NCI-H1930 (cell line): ENCODE results near the gene MAGEA10.
"Not testable (repeated sequence)": the region's sequence is repeated elsewhere in the genome, so short reads cannot be mapped to it uniquely, and the experiment has no call there.

Source experiments
- DNase-seq, 2 experiments: peaks; one replicate each; lab custom pipeline; 2025; lab: John Stamatoyannopoulos, UW

Gene MAGEA10

DNA sequence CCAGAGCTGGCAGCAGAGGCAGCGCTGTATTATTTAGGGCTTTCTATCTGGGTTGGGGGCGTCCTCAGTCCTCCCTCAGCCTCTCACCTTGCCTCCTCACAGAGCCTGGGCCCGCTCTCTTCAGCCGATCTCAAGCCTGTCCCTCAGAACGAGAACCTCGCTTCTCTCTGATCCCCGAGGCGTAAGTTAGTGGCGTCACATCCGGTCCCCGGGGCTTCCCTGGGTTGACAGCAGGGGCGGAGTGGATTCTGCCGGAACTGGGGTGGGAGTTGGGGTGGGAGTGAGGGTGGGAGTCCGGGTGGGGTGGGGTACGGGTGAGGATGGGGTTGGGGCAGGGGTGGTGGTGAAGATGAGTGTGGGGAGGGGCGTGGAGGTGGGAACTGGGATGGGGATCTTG is at the start of gene MAGEA10:
TSS of gene MAGEA10 (minus strand) at position 190 of the 397 bp plus-strand sequence. CDS start 2,957 bp downstream, outside the sequence.
- DNase-seq = peak; percentile 39 to 43

DNA sequence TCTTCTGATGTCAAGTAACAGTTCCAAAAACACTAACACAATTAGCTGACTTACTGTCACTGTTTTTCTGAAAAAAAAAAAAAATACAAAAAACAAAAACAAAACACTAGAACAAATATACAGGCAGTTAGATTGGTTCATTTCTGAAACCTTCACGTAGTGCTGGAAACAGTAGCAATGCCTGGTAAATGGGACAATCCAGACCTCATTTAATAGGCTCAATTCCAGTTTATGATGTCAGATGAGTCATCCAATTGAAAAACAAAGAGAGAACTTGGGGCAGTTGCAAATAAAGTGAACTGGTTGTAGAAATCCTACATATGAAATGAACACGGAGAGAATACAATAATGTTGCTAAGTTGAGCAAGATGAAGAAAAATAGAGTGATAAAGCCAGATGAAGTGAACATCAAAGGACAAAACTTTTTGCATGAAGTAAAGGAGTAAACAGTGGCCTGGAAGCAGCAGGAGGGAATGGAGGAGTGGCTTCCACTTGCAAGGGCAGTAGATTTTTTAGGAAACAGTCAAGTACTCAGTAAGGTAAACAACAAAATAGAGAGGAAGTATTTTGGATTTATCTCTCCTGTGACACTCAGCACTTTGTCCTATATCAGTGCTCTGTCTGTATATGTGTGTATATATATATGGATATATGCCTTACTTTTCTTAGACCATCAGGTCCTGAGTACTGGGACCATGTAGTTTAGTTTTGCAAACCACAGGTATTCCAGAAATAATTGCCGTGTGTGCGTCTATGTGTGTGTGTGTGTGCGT is 39.3 kb upstream of the MAGEA10 start:
- DNase-seq = no peak

DNA sequence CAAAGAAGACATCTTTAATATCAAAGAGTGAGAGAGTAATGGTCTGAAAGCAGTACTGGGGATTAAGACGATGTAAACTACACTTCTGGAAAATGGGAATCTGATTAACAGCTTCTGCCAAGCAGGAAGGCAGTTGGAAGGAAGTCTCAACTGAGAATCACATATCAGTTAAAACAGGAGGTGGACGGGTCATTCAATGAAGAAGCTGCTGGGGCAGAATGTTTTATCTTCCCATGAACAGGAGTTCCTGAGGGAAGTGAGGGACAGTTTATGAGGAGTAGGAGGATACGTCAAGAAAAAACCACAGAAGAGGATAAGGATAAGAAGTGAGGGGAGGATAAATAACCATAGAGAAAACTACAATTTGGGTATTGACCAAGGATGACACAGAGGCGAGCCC is 38.7 kb upstream of the MAGEA10 start:
- DNase-seq = no peak

DNA sequence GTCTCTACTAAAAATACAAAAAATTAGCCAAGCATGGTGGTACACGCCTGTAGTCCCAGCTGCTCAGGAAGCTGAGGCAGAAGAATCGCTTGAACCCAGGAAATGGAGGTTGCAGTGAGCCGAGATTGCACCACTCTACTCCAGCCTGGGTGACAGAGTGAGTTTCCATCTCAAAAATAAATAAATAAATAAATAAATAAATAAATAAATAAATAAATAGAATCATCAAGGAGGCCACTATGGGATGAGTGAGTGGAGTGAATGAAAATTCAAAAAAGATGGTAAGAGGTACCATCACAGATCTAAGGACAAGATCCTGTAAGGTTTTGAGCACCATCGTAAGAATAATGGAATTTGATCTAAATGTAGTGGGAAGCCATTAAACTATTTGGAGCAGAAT is 37.5 kb upstream of the MAGEA10 start:
- DNase-seq = not testable (repeated sequence)

DNA sequence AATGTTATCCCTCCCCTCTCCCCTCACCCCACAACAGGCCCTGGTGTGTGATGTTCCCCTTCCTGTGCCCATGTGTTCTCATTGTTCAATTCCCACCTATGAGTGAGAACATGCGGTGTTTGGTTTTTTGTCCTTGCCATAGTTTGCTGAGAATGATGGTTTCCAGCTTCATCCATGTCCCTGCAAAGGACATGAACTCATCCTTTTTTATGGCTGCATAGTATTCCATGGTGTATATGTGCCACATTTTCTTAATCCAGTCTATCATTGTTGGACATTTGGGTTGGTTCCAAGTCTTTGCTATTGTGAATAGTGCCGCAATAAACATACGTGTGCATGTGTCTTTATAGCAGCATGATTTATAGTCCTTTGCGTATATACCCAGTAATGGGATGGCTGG is 35.5 kb upstream of the MAGEA10 start:
- DNase-seq = not testable (repeated sequence)

DNA sequence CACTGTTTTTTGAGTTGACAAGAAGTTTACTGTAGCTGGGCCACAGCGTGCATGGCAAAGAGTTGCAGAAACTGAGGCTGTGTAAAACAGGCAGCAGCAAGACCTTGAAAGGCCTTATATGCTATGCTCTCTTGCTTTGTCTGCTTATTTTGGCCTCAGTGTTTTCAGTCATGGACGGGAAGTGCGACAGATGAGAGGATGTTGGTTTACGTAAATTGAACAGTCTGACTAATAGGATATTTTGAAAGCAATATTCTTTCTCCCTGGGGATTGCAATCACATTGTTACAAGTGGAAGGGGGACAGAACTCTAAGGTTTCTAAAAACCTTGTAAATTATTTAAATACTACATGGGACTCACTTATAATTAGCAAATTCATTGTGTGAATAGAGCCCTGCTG is 32.2 kb upstream of the MAGEA10 start:
- no peak for DNase-seq

DNA sequence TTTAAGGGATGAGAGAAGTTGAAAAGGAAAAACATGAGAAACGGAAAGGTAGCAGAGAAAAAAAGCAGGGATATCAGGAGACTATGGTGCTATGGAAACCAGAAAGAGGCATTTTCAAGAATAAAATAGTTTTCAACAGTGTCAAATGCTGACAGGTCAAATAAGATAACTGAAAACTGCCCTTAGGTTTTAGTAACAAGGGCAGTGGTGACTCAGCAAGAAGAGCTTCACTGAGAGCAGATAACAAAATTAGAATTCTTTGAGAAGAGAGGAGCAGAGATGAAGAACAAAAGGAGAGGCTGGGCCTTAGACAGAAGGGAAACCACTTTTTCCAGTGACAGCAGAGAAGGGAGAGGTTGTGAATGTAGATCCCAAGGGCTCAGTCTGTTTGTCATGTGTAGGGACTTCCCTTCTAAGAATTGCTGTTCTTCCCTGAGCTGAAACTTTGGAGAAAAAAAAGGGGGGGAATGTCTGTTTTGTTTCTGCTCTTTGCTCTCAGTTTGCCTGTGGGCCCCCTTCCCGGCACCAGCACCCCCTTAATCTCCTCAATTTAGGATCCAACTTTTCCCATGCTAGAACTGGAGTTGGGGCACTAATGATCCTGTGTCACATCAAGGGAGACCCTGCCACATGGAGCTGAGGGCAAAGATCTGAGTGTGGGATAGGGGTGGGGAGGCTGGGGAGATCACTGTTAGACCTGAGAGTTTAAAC is 26.8 kb upstream of the MAGEA10 start:
- DNase-seq = no peak

DNA sequence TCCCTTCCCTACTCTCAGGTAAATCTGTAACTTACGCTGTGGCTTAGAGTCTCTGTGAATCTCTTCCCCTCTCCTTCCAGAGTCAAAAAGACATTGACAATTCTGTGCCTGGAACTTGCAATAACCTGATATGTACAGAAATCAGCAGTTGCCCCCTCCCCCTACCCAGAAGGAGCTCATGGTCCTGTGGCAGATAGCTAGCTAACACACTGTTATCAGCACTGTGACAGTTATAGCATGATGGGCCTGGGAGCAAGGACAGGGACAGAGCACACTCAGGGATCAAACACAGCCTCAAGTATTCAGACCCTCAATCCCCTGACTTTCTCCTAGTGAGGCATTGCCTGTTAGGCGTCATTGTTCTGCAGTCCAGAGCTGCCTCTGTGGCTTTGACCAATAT is 18.7 kb upstream of the MAGEA10 start:
- DNase-seq = no peak

DNA sequence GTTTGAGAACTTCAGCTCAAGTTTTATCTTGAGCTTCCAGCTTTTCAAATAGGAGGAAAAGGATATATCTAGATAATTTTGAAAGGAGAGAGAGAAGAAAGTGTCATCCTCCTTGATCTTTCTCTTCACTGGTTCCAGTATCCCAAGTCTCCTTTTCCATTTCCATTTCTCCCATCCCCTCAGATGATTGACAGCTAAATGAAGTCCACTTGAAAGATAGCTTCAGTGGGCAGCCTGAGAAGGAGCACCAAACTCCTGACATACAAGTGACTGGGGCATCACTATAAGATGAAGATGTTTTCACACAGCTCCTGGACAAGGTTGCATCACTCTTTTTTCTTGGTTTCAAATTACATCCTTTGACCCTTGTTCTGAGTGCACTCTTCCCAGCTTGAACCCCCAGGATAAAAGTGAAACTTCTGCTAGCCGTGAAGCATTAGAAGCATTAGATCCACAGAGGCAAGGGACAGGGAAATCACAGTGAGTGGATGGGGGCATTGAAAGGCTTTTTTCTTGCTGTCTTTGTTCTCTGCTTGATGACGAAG is 17.5 kb upstream of the MAGEA10 start:
- DNase-seq = no peak

DNA sequence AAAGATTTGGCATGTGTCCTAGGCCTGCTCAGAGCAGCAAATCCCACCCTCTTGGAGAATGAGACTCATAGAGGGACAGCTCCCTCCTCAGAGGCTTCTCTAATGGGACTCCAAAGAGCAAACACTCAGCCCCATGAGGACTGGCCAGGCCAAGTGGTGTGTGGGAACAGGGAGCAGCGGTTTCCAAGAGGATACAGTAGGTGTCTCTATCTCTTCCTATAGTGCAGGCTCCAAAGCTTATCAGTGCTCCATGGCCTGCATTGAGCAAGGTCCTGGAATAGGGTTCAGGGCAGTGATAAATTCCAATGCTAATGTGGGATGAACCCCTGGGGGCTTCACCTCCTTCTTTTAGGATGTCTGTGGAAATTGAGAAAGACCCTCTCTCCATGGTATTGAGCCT is 15.7 kb upstream of the MAGEA10 start:
- DNase-seq = no peak

DNA sequence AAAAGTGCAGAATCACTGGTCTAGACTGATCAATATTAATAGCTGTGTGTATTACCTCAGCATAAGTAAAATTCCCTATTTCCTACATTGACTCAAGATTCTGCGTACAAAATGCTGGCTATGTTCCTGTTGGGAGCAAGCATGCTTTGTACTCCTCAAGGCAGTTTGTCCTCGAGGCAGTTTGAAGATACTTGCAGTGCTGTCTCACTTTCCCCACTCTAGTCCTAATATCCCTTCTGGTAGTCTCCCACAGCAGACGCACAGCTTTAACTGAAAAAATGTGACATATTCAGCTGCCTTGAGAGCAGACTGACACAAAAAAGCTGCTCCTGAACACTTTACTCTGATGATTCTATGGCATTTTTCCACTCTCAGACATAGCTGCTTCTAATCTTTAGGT is 12.9 kb upstream of the MAGEA10 start:
- no peak for DNase-seq

DNA sequence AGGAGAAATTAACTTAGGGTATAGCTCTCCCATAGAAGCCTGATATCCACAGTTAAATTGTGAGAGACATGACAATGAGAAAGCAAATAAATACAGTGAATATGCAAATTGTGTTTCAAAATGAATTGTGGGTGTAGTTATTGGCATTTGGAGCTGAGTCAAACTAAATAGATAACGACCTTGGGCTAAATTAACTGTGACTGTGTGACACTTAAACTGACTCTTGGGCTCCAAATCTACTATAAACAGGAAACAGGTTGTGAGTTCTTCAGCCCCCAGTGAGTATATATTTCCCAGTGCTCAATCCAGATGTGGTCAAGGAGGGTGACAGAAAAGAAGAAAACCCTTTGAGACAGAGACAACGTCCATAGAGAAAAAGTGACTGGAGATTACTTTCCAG is 11.3 kb upstream of the MAGEA10 start:
- no peak for DNase-seq

DNA sequence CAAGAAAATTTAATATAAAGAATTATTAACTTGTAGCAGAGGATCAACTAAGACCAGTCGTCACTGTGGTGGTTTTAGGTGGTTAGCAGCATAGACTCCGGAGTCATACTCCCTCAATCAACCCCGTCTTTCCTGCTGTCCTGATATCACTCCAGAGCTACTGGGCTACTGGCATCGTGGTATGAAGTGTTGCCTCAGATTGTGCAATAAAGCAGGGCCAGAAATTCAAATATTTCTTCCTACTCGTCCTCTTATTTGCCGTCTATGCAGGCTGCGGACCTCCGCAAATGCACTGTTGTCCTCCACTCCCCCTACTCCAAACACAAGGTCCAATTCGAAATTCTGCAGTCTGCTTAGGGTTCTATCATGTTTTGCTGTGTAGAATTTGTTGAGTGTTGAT is 1.2 kb upstream of the MAGEA10 start:
- DNase-seq = no peak

DNA sequence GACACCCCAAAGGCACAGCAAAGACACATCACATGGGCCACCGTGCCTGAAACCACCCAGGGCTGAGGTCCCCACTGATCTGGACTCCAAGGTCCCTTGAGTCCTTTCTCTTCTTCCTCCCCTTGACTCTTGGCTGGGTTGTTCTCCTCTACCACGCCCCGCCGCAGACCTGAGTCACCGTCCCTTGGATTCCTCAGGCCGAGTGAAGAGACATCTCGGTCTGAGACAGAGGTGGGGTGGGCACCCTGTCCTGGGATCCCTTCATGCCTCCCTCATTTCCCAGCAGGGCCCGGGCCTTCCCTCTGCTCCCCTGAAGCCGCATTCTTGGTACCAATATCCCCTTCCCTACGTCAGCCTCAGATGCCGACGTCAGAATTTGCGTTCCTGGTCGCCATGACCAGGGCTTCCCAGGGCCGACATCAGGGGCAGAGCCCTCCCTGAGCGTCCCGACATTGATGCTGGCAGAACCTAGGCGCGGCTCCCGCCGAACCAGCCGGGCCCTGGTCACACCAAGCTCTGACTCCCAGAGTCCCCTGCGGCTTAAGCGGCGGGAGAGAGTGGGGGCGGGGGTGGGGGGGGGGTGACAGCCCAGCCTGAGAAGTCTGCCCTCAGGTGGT is 498 bp downstream of the MAGEA10 start:
- DNase-seq = peak; percentile 39 to 43

DNA sequence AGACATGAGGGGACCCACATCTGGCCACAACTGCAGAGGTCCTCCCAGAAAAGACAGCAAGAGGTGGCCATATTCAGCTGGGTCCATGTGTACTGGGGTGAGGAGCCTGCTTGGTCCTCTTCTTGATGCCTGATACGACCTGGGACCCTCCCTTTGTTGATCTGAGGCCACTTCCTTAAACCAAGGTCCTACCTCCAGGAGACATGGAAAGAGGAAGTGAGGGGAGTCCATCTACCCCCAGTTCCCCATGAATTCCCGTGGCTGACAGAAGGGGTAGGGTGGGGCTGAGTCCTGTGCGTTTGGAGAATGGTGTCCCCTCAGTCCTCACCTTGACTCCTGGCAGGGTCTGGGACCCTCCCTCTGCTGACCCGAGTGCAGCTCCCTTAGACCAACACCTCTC is 2.1 kb downstream of the MAGEA10 start:
- DNase-seq = no peak

DNA sequence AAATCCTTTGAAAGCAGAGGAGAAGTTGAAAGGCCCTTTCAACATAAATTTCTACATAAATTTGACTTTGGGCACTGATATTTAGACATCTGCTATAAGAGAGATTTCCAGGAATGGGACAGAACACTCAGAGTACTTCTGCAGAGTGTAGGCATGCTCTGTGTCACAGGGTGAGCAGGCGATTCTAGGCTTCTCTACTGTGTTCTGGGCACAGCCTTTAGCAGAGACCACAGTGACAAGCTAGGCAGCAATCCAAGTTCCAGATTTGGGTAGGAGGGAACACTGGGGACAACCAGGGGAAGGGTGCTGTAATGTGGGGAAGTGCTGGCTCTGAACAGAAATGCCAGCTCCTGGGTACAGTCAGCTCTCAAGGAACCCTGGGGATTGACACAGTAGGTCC is 6.9 kb downstream of the MAGEA10 start:
- DNase-seq = no peak

DNA sequence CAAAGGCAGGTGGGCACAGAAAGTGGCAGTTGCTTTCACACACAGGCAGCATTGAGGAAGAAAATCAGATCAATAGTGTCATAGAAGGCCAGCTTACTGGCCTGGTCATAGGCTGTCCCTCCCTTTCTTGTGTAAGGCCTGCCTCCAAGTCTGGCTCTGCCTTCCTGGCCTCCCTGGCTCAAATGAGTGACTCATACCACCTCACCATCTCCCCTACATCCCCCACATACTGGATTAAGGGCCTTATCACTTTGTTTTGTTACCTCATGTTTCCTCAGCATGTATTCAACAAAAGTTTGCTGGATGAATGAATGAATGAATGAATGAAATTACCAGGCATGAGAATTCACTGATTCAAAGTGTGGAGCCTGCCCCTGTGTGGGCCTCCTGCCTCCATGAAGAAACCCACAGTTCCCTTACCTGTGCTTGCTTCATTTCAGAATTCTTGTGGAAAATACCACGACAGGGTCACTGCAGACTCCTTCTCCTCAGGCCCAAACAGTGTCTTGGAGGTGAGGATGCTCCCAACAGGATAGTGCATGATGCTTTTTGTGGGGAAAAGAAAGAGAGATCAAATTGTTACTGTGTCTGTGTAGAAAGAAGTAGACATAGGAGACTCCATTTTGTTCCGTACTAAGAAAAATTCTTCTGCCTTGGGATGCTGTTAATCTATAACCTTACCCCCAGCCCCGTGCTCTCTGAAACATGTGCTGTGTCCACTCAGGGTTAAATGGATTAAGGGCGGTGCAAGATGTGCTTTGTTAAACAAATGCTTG is 9.1 kb downstream of the MAGEA10 start:
- DNase-seq = not testable (repeated sequence)

DNA sequence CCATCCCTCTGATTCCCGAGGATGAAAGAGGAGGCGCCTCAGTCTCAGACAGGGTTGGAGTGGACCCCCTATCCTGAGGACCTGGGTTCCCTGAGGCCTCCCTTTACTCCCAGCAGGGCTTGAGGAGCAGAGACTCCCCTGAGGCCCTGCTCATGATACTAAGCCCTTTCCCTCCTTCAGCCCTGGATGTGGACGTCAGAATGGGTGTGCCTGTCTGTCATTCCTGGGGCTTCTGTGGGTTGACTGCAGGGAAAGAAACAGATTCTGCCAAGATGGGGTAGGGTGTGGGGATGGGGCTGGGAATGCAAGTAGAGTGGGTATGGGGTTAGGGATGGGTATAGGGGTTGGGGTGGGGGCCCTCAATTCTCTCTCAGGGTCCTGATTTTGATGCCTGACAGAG is 21.1 kb downstream of the MAGEA10 start:
- DNase-seq = no peak

DNA sequence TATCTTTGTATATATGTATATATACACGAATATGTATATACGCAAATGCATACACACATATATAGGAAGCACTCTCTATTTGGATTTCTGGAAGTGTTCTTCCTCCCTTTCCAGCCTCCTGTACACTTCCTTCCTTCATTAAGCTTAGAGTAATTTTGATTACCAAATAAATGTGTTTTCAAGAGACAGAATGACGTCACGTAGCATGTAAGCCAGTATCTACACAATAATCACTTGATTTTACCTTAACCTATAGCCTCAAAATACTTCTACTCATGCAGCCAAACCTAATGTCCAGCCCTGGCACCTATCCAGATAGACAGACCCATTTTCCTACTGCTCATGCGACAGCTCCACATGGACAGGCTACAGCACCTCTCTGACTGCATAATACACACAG is 29.9 kb downstream of the MAGEA10 start:
- no peak for DNase-seq

DNA sequence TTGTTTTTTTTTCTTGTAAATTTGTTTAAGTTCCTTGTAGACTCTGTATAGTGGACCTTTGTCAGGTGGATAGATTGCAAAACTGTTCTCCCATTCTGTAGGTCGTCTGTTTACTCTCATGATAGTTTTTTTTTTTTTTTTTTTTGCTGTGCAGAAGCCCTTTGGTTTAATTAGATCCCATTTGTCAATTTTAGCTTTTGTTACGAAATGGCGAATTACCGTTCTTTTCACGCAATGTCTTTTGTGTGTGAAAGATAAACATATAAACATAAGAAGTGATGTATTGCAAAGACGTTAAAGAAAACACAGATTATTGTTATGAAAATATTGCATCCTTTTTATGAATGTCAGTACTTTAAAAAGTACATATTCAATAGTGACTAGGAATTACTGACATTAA is 34.5 kb downstream of the MAGEA10 start:
- peak in 1 of 2 experiments; percentile 44 for DNase-seq

DNA sequence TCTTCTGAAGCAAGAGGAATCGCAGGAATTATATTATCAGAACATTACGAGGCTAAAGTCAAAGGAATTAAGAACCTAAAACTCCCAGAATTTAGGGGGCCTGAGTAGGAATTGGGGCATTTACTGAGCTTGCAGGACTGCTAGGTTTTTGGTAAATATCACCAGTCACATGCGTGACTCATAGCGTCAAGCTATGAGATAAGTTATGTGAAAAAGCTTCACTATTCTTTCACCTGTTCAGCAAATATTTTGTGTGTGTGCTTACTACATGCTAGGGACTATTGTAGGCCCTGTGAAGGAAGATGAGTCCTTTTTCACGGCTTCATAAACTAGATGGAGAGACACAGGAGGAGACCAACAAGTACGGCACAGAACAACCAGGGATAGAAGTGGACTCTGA is 52.2 kb downstream of the MAGEA10 start:
- no peak for DNase-seq
